ENCODE results near the gene GRIA3.

The GRIA3 gene

DNA sequence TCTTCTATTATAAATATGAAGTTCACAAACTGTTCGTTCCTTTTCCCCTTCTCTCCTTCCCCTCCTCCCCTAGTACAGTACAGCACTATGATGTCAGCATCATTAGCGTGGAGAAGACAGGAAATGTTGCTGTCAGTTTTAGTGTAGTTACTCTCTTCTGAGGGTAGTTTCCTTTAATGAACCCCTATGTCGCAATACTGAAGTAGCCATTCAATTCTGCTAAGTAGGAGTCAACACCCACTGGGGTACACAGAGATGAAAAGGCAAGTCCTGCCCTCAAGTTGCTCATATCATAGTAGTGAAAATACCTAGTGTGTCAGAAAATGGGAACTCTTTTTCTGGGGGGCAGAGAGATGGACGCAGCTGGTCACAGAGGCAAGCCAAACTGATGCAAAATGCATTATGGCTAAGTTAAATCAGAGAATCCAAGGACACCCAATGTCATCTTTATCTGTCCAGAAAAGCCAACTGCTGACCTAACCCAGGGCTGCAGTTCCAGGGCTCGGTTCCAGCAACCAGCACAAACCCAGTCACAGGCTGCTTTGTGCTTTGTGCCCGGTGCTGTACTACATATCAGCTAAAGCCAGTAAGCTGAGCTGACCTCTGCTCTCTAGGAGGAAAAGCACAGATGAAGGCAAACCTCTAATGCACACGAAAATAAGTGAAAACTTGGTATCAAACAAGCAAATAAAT lies 31.5 kb downstream of the GRIA3 start:
- no peak overlapping the region for H3K9ac ChIP-seq (ENCODE audit: low read depth, low read length)
- no peaks in the 10 kb centered on the region for H3K9me3 ChIP-seq (ENCODE audit: control insufficient read depth, insufficient read depth, low read length)
- H3K36me3 ChIP-seq (ENCODE audit: insufficient read depth, low read length): no peaks in the 10 kb centered on the region
- H3K4me1 ChIP-seq (ENCODE audit: insufficient read depth, low read length): peaks cover 10% of the 10 kb centered on the region

DNA sequence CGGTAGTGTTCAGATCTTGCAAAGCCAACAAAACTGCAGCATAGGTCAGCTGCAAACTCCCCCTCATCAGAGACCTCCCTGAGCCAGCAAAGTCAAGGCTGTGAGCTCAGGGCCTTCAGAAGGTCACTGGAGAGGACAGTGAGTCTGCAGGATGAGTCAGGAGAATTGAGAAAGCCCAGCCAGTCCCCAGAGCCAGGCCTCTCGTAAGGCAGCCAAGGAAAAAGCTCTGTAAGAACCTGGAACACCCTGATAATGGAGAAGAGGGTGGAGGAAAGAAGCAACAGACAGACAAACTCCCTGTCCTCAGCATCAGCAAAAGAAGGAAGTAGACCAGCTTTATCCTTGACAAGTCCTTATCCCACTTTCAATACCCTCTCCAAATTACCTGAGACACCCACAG lies 33.0 kb downstream of the GRIA3 start:
- H3K36me3 ChIP-seq (ENCODE audit: insufficient read depth, low read length): no peaks in the 10 kb centered on the region
- H3K4me1 ChIP-seq (ENCODE audit: insufficient read depth, low read length): peaks cover 12% of the 10 kb centered on the region
- no peaks in the 10 kb centered on the region for H3K9me3 ChIP-seq (ENCODE audit: control insufficient read depth, insufficient read depth, low read length)
- H3K9ac ChIP-seq (ENCODE audit: low read depth, low read length): no peak overlapping the region

DNA sequence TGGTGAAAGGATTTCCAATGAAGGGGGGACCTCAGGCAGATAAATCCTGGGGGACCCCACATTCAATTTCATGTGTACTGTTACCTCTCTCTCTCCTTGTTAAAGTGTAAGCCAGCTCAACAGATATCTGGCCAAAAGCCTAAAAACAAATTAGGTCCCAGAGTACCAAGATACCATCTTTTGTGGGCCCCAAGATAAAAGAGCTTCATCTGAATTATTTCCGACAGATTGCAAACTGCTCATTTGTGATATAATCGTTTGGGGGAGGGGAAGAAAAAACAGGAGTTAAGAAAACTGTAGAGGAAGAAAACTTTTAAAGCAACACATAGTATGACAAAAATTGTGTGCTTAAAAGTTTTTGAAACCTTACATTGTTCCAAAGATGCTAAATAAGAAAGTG lies 33.6 kb downstream of the GRIA3 start:
- H3K9ac ChIP-seq (ENCODE audit: low read depth, low read length): no peak overlapping the region
- peaks cover 12% of the 10 kb centered on the region for H3K4me1 ChIP-seq (ENCODE audit: insufficient read depth, low read length)
- no peaks in the 10 kb centered on the region for H3K36me3 ChIP-seq (ENCODE audit: insufficient read depth, low read length)
- no peaks in the 10 kb centered on the region for H3K9me3 ChIP-seq (ENCODE audit: control insufficient read depth, insufficient read depth, low read length)

DNA sequence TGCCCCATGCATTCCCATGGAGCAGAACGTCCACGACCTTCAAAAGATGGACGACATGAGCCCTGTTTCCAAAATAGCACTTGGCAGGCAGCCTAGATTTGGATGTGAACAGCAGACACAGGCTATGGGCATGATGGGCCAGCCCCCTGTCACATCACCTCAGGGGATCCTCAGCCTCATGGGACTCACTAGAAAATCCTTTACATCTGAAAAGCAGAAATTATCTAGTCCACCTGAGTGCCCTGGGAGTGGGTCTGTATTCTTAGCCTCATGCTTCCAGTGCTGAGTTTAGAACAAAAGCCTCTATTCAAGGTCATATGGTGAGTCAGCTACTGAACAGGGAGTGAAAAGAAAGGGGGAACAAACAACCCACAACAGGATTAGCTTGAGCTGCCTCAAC lies 35.8 kb downstream of the GRIA3 start:
- H3K9me3 ChIP-seq (ENCODE audit: control insufficient read depth, insufficient read depth, low read length): no peaks in the 10 kb centered on the region
- H3K36me3 ChIP-seq (ENCODE audit: insufficient read depth, low read length): no peaks in the 10 kb centered on the region
- H3K4me1 ChIP-seq (ENCODE audit: insufficient read depth, low read length): peaks cover 12% of the 10 kb centered on the region
- H3K9ac ChIP-seq (ENCODE audit: low read depth, low read length): no peak overlapping the region

DNA sequence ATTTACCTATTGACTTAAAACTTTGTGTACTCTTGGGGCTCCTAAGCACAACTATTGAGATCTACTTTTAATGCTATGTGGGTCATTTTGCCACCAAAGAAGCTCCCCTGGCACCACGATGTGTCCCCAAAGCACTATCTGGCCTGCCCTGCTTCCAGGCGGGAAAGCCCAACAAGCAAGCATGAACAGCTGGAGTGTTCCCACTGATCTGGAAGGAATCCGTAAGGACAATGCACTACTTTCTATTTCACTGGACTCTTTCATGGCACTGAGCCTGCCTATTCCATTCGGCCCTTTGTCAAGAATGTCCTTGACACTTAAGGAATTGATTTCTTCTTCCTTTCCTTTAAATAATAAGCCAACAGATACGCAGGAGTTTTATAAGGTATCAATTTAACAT lies 38.8 kb downstream of the GRIA3 start:
- Histone ChIP-seq H3K36me3 (ENCODE audit: insufficient read depth, low read length) (no peaks in the 10 kb centered on the region), H3K4me1 (ENCODE audit: insufficient read depth, low read length) (peaks cover 12% of the 10 kb centered on the region), H3K9ac (ENCODE audit: low read depth, low read length) (no peak overlapping the region), H3K9me3 (ENCODE audit: control insufficient read depth, insufficient read depth, low read length) (no peaks in the 10 kb centered on the region)

DNA sequence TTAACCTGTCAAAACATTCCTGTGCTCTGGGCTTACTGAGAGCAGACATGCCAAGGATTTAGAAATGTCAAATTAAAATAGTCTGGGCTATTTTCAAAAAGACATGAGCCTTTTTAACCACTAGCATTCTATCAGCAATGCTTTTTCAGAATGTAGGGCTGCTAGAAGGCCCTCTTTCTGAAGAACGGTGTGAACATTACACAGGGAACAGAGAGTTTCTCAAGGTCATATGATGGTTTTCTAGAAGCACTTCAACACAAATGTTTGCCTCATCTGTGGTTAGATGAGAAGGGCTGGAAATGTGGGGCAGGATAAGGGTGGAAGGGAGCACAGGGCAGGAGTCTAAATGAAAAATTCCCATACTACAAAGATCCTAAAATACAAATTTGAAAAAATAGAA lies 39.3 kb downstream of the GRIA3 start:
- H3K36me3 ChIP-seq (ENCODE audit: insufficient read depth, low read length): no peaks in the 10 kb centered on the region
- no peak overlapping the region for H3K9ac ChIP-seq (ENCODE audit: low read depth, low read length)
- H3K9me3 ChIP-seq (ENCODE audit: control insufficient read depth, insufficient read depth, low read length): no peaks in the 10 kb centered on the region

DNA sequence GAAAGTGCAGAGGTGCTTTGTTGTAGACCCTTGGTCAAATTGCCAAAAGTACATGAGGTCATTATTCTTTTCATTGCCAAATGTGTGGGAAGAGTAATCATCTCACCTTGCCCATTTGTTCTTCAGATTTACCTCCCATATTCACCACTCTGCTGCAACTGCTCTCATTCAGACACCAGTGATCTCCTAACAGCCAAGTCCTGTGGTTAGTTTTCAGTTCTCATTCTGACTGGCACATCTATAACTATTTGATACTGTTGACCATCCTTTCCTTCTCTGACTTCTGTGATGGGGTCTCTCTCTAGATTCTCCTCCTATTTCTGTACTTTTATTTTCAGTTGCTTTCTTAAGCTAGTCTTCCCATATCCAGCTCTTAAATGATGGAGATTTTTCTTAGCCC lies 39.8 kb downstream of the GRIA3 start:
- H3K9ac ChIP-seq (ENCODE audit: low read depth, low read length): no peak overlapping the region
- no peaks in the 10 kb centered on the region for H3K9me3 ChIP-seq (ENCODE audit: control insufficient read depth, insufficient read depth, low read length)
- H3K4me1 ChIP-seq (ENCODE audit: insufficient read depth, low read length): peaks cover 12% of the 10 kb centered on the region
- no peaks in the 10 kb centered on the region for H3K36me3 ChIP-seq (ENCODE audit: insufficient read depth, low read length)

More for the DNA sequence above, 39.3 kb downstream of the GRIA3 start:
- H3K4me1 ChIP-seq (ENCODE audit: insufficient read depth, low read length): peaks cover 12% of the 10 kb centered on the region

DNA sequence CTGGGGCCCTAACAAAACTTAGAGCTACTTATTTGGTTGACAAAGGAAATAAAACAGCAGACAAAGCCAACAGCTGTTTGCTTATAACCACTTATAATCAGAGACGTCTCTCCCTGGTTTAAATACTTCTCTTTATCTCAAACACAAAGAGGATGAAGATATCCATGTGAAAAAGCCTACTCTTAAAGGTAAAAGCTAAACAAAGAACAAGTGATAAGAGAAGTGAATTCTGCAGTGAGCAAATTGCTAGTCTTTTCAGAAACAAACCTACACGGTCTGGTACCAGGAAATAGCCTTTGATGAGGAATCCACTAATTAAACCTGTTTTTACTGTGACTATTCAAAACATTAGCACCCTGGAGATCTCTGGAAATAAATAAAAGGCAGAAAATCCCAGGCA lies 46.7 kb downstream of the GRIA3 start:
- H3K9me3 ChIP-seq (ENCODE audit: control insufficient read depth, insufficient read depth, low read length): no peaks in the 10 kb centered on the region
- H3K4me1 ChIP-seq (ENCODE audit: insufficient read depth, low read length): peaks cover 24% of the 10 kb centered on the region; the same call in 1 of the 2 replicates
- H3K36me3 ChIP-seq (ENCODE audit: insufficient read depth, low read length): no peaks in the 10 kb centered on the region
- H3K9ac ChIP-seq (ENCODE audit: low read depth, low read length): no peak overlapping the region

DNA sequence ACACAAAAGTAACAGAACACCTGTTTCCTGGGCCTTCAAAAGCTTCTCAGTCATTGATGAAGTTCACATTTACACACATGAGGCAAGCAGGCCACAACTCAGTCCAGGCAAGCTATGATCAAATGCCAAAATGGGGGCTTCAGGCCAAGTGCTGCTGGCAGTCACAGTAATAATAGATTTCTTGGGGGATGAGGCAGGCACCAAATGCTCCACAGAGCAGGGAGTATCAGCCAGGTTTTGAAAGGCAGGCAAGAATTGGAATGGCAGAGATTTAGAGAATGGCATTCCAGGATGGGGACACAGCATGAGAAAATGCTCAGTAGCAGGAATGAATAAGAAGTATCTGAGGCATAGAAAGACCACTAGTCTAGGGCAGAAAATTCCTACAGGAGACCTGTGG lies 52.8 kb downstream of the GRIA3 start:
- Histone ChIP-seq H3K9ac (ENCODE audit: low read depth, low read length) (no peak overlapping the region), H3K9me3 (ENCODE audit: control insufficient read depth, insufficient read depth, low read length) (no peaks in the 10 kb centered on the region), H3K36me3 (ENCODE audit: insufficient read depth, low read length) (no peaks in the 10 kb centered on the region)

DNA sequence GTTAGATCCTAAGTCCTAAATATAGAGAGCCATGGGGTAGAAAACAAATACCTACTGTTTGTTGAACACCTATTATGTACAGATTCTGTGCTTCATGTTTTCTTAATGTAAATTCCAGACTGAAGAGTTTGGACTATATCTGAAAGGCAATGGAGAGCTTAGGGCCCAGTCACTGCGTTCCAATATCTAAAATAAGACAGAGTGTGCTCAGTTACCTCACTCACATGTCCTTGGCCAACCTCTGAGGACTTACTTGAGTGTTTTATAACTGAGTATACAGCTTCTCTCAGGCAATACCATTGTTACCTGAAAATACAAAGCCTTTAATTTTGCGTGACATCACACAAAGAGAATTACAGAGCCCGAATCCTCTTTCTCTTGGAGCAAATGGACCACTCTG lies 53.2 kb downstream of the GRIA3 start:
- H3K4me1 ChIP-seq (ENCODE audit: insufficient read depth, low read length): no peaks in the 10 kb centered on the region; the same call in 1 of the 2 replicates
- H3K9ac ChIP-seq (ENCODE audit: low read depth, low read length): no peak overlapping the region
- H3K9me3 ChIP-seq (ENCODE audit: control insufficient read depth, insufficient read depth, low read length): no peaks in the 10 kb centered on the region
- no peaks in the 10 kb centered on the region for H3K36me3 ChIP-seq (ENCODE audit: insufficient read depth, low read length)

More for the DNA sequence above, 52.8 kb downstream of the GRIA3 start:
- H3K4me1 ChIP-seq (ENCODE audit: insufficient read depth, low read length): peaks cover 3% of the 10 kb centered on the region; the same call in 1 of the 2 replicates

DNA sequence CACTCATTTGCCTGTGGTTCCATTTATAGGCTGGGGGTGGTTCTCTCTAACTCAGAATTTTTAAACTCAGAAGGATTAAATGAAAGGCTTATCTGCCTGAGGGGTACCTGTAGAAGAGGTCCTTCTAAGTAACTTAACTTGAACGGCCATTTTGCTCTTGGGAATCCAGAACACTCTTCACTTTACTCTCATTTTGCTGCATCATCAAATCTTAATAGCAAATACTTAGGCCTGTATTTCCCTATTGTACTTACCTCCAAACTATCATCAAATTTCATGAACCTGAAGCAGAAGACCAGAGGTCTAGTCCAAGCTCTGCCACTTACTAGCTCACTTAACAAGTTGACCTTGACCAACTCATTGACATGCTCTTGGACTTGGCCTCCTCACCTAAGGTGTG lies 70.4 kb downstream of the GRIA3 start:
- H3K9me3 ChIP-seq (ENCODE audit: control insufficient read depth, insufficient read depth, low read length): no peaks in the 10 kb centered on the region
- H3K9ac ChIP-seq (ENCODE audit: low read depth, low read length): no peak overlapping the region
- no peaks in the 10 kb centered on the region for H3K4me1 ChIP-seq (ENCODE audit: insufficient read depth, low read length)
- no peaks in the 10 kb centered on the region for H3K36me3 ChIP-seq (ENCODE audit: insufficient read depth, low read length)

DNA sequence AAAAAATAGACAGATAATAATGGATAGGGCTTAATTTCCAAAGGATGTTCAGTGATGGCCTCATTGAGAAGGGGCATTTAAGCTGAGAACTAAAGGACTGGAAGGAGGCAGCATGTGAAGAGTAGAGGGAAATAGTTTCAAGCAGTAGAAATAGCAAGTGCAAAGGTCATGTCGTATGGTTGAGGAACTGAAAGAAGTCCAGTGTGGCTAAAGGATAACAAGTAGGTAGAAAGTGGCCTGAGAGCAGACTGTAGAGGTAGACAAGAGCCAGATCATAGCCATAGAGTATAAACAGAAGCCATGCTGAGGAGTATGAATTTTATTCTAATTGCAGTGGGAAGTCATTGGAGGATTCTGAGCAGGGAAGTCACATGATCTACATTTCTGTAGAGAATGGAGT lies 72.3 kb downstream of the GRIA3 start:
- no peak overlapping the region for H3K9ac ChIP-seq (ENCODE audit: low read depth, low read length)
- H3K9me3 ChIP-seq (ENCODE audit: control insufficient read depth, insufficient read depth, low read length): no peaks in the 10 kb centered on the region
- H3K36me3 ChIP-seq (ENCODE audit: insufficient read depth, low read length): no peaks in the 10 kb centered on the region
- no peaks in the 10 kb centered on the region for H3K4me1 ChIP-seq (ENCODE audit: insufficient read depth, low read length)

DNA sequence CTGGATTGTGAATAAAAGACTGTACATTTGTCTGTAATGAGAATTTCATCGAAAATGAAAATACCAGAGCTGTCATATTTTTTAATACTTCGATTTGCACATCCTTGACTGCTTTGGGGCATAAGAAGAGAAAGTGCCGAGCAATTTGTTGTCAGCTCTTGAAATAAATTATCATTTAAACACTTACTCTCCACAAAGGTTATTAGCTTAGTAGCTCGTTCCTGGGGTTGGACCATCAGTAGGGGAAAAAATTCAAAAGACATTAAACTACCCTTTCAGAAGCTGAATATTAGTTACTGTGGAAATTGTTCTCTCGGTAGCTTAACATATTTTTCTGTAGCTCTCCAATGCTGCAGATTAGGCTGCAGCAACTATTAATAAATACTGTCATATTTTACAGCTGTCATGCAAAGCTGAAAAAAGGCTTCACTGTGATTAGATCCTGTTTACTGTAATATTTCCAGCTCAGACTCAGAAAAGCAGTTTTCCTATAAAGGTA lies 76.9 kb downstream of the GRIA3 start:
- no peaks in the 10 kb centered on the region for H3K9me3 ChIP-seq (ENCODE audit: control insufficient read depth, insufficient read depth, low read length)
- H3K36me3 ChIP-seq (ENCODE audit: insufficient read depth, low read length): no peaks in the 10 kb centered on the region
- H3K4me1 ChIP-seq (ENCODE audit: insufficient read depth, low read length): peaks cover 17% of the 10 kb centered on the region; the same call in 1 of the 2 replicates
- no peak overlapping the region for H3K9ac ChIP-seq (ENCODE audit: low read depth, low read length)

DNA sequence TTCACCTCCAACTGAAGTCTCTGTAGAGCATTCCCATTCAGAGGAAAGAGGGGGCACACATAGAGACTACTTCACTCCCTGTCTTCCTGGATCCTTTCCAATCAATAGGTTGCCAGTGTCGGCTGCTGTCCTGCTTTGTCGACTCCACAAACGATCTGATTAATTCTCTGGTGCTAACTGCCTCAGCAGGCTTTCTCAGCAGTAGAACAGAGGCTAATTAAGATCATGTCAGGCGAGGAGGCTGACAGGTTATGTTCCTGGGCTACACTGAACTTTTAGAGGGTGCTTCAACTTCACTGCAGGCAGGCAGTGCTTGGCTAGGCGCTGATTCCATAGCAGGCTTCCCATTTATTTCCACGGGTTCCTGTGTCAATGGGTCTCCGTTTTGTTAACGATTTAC lies 79.2 kb downstream of the GRIA3 start:
- Histone ChIP-seq H3K9ac (ENCODE audit: low read depth, low read length) (no peak overlapping the region), H3K36me3 (ENCODE audit: insufficient read depth, low read length) (no peaks in the 10 kb centered on the region), H3K4me1 (ENCODE audit: insufficient read depth, low read length) (peaks cover 17% of the 10 kb centered on the region; the same call in 1 of the 2 replicates), H3K9me3 (ENCODE audit: control insufficient read depth, insufficient read depth, low read length) (no peaks in the 10 kb centered on the region)

DNA sequence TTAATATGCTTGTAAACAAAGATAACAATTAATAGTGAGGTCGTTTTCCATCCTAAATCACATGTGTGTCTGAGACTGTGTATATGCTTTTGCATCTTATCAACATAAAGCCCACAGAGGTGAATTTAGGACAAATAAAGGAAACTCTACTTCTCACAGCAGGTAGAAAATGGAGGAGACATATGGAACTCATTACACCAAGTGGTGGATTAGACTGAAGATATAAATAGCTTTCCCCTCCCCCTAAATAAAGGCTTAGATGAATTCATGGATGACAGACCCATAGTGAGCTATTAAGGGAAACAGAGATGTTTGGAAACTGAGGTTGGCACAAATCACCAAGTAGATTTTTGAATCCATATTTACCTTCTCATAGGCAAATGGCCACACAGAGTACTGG lies 79.7 kb downstream of the GRIA3 start:
- Histone ChIP-seq H3K4me1 (ENCODE audit: insufficient read depth, low read length) (peaks cover 17% of the 10 kb centered on the region; the same call in 1 of the 2 replicates), H3K9ac (ENCODE audit: low read depth, low read length) (no peak overlapping the region), H3K9me3 (ENCODE audit: control insufficient read depth, insufficient read depth, low read length) (no peaks in the 10 kb centered on the region), H3K36me3 (ENCODE audit: insufficient read depth, low read length) (no peaks in the 10 kb centered on the region)
